Measurements from ENCODE around the gene FLNB.

- TF ChIP-seq POLR2AphosphoS5 (IDR thresholded peaks at IDR 0.05; ENCODE audit: low read depth, low read length) (no peak), BRCA1 (IDR thresholded peaks at IDR 0.05; ENCODE audit: low read depth, low read length) (no peak), POLR2A (IDR thresholded peaks at IDR 0.05; ENCODE audit: control extremely low read depth in 1 of 2, low read depth in 2 of 2, low read length in 2 of 2) (no peak), HDAC2 (IDR thresholded peaks at IDR 0.05; ENCODE audit: borderline replicate concordance in 1 of 2, low read depth in 2 of 2, low read length in 2 of 2) (no peak), KDM4A (IDR thresholded peaks at IDR 0.05; ENCODE audit: low read depth, low read length, severe bottlenecking) (no peak), KDM1A (IDR thresholded peaks at IDR 0.05; ENCODE audit: borderline replicate concordance, low read length) (no peak)
These were observed 96.5 kb downstream of the FLNB start for GRCh38 chr3:58104712-58105111.
